HAP-1 (cell line): Measurements from ENCODE around the gene CAPN7.

Experiments
- DNase-seq, 2 experiments: peaks; one replicate each; pipeline ENCODE4 v3.0.0-alpha.2; 2016 to 2020; ENCODE audit warnings: low spot score in 2 of 2
- H3K27me3 ChIP-seq: fragments of 250-450 bp; sonication (Bioruptor Pico); 2 replicates; pipeline ENCODE4 v1.5.1; 2020; ENCODE audit warnings: low read depth, mild to moderate bottlenecking, moderate library complexity
- H3K36me3 ChIP-seq: fragments of 250-450 bp; sonication (Bioruptor Pico); replicated peaks from 2 replicates; pipeline ENCODE4 v1.5.1; 2020; ENCODE audit warnings: mild to moderate bottlenecking
- H3K4me1 ChIP-seq: fragments of 250-450 bp; sonication (Bioruptor Pico); 2 replicates; pipeline ENCODE4 v1.5.1; 2020; ENCODE audit warnings: mild to moderate bottlenecking
- H3K4me3 ChIP-seq: fragments of 250-450 bp; sonication (Bioruptor Pico); 2 replicates; pipeline ENCODE4 v1.5.1; 2020; ENCODE audit warnings: mild to moderate bottlenecking, moderate library complexity
- H3K9me3 ChIP-seq: fragments of 250-450 bp; sonication (Bioruptor Pico); 2 replicates; pipeline ENCODE4 v1.5.1; 2020; ENCODE audit warnings: mild to moderate bottlenecking, moderate library complexity
- in situ Hi-C: fragments of 300-500 bp; cut with MboI; formaldehyde crosslinking; loops from 3 replicates; pipeline ENCODE4 v1.14.3; 2020; ENCODE audit warnings: low sequenced_read_pairs, inconsistent platforms, mixed read lengths

CAPN7 gene

DNA sequence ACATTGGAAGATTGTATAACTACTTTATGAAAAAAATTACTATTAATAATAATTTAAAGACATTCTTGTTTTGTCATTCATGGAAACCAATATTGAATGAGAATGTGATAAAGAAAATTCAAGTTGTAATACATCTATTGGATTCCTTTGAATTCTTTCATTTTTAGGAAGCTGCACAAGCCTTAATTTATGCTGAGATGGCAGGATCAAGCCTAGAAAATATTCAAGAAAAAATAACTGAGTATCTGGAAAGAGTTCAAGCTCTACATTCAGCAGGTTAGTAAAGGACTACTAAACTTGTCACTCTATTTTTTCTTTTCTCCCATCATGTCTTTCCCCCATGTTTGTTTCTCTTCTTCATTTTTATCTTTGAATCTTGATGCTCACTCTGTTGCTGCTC is 5.9 kb downstream of the CAPN7 start:
- in situ Hi-C loops: no loop called here
- Histone ChIP-seq H3K36me3 (peaks cover 27% of the 10 kb centered on the region), H3K9me3 (no peaks in the 10 kb centered on the region), H3K27me3 (no peaks in the 10 kb centered on the region), H3K4me3 (no peak overlapping the region), H3K4me1 (peaks cover 4% of the 10 kb centered on the region; the same call in 1 of the 2 replicates)
- no peak for DNase-seq

DNA sequence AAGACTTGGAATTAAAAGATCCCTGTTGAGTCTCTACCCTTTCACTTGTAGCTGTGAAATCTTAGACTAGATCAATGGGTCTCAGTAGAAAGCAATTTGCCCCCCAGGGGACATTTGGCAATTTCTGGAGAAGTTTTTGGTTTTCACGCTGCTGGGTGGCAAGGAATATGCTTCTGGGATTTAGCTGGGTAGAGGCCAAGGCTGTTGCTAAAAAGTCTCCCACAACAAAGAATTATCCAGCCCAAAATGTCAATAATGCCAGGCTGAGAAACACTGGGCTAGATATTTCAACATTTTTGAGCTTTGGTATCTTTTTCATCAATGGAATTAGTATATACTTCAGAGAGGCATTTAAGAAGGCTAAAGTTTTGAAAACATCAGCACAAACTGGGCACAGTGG is 8.7 kb downstream of the CAPN7 start:
- H3K36me3 ChIP-seq: peaks cover 53% of the 10 kb centered on the region

DNA sequence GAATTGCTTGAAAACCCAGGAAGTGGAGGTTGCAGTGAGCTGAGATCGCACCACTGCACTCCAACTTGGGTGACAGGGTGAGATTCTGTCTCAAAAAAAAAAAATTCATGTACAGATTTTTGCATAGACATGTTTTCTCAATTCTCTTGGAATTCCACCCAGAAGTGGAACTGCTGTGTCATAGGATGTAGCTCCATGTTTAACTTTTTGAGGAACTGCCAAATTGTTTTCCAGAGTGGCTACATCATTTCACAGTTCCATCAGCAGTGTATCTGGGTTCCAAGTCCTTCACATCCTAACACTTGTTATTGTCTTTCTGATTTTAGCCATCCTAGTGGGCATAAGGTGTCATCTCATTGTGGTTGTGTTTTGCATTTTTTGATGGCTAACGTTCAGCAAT is 9.9 kb downstream of the CAPN7 start:
- H3K4me3 ChIP-seq: no peak overlapping the region
- DNase-seq: no peak
- no peaks in the 10 kb centered on the region for H3K4me1 ChIP-seq
- H3K36me3 ChIP-seq: peaks cover 58% of the 10 kb centered on the region
- in situ Hi-C loops: no loop called here
- no peaks in the 10 kb centered on the region for H3K9me3 ChIP-seq
- no peaks in the 10 kb centered on the region for H3K27me3 ChIP-seq

More for the DNA sequence above, 8.7 kb downstream of the CAPN7 start:
- in situ Hi-C loops: no loop called here
- H3K4me1 ChIP-seq: no peaks in the 10 kb centered on the region
- no peak overlapping the region for H3K4me3 ChIP-seq
- H3K27me3 ChIP-seq: no peaks in the 10 kb centered on the region
- H3K9me3 ChIP-seq: no peaks in the 10 kb centered on the region
- no peak for DNase-seq

DNA sequence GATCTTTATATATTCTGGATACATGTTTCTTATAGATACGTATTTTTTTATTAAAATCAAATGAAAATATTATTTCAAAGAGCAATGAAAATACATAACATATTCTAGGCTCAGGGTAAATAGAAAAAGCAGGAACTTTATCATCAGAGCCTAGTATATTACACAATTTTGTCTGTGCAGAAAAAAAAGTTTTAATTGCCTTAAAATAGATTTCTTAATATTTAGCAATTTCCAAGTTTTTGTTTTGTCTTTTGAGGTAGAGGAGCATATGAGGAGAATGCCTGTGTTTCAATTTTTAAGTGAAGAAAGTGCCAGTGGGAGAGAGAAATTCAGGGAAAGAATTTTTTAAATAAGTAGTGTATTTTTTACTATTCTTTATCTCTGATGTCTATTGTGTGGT is 10.5 kb downstream of the CAPN7 start:
- Histone ChIP-seq H3K36me3 (peaks cover 60% of the 10 kb centered on the region), H3K27me3 (no peaks in the 10 kb centered on the region), H3K4me1 (no peaks in the 10 kb centered on the region), H3K9me3 (no peaks in the 10 kb centered on the region), H3K4me3 (no peak overlapping the region)
- DNase-seq: no peak
- in situ Hi-C loops: no loop called here

DNA sequence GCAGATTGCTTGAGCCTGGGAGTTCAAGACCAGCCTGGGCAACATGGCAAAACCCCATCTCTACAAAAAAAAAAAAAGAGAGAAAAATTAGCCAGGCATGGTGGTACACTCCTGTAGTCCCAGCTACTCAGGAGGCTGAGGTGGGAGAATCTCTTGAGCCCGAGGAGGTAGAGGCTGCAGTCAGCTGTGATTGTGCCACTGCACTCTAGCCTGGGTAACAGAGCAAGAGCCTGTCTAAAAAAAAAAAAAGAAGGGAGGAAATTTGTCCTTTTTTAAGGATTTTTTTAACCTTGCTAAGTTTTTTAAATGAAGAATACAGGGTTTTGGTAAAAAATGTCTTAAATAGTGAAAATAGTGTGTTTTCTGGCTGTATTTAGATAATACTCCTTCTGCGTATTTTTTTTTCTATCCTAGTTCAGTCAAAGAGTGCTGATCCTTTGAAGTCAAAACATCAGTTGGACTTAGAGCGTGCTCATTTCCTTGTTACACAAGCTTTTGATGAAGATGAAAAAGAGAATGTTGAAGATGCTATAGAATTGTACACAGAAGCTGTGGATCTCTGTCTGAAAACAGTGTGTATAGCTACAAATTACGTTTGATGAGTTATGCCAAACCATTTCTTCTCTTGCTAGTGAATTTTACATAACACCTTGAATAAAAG is 11.1 kb downstream of the CAPN7 start:
- peaks cover 61% of the 10 kb centered on the region for H3K36me3 ChIP-seq
- H3K9me3 ChIP-seq: no peaks in the 10 kb centered on the region
- no peak overlapping the region for H3K4me3 ChIP-seq
- H3K4me1 ChIP-seq: peaks cover under 1% of the 10 kb centered on the region; the same call in 1 of the 2 replicates
- in situ Hi-C loops: no loop called here
- no peaks in the 10 kb centered on the region for H3K27me3 ChIP-seq
- DNase-seq: no peak

DNA sequence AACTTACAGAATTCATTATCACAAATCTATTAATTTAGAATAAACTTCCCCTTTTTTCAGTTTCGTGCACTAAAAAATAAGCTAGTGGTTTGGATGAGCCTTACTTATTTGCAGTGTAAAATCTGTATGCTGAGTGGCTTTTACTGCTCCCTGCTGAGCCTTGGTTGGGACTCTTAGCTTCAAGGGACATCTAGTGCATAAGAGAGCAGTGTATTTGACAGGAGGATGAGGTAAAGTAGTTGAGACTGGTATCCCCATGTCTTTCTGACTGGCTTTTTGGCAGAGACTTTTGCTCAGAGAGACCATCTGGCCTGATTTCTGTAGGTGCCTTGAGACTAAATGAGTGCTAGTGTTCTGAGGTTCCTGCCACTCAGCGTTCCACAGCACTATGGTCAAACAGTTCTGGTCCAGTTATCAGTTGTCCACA is 11.8 kb downstream of the CAPN7 start:
- in situ Hi-C loops: no loop called here
- Histone ChIP-seq H3K4me1 (peaks cover 5% of the 10 kb centered on the region; the same call in 1 of the 2 replicates), H3K27me3 (no peaks in the 10 kb centered on the region), H3K4me3 (no peak overlapping the region), H3K9me3 (no peaks in the 10 kb centered on the region), H3K36me3 (peaks cover 59% of the 10 kb centered on the region)
- no peak for DNase-seq

DNA sequence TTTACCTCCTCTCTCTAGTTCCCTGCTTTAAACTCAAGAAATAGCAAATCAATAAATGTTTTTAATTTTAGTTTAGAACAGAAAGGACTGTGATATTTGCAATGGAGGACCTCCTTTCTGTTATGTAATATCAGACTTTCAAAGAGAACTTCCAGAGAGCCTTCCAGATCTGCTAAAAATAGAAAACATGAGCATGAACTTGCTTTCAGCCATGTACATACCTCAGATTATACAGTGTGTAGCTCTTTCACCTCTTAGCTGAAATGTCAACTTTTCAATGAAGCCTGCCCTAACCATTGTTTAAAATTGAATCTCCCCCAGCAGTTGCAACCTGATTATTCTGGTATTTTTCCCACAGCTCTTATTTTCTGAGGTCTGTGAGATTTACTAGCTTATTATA is 12.6 kb downstream of the CAPN7 start:
- no peaks in the 10 kb centered on the region for H3K27me3 ChIP-seq
- peaks cover 63% of the 10 kb centered on the region for H3K36me3 ChIP-seq
- H3K4me1 ChIP-seq: peaks cover 7% of the 10 kb centered on the region
- DNase-seq: no peak
- H3K9me3 ChIP-seq: no peaks in the 10 kb centered on the region
- H3K4me3 ChIP-seq: no peak overlapping the region
- in situ Hi-C loops: no loop called here

DNA sequence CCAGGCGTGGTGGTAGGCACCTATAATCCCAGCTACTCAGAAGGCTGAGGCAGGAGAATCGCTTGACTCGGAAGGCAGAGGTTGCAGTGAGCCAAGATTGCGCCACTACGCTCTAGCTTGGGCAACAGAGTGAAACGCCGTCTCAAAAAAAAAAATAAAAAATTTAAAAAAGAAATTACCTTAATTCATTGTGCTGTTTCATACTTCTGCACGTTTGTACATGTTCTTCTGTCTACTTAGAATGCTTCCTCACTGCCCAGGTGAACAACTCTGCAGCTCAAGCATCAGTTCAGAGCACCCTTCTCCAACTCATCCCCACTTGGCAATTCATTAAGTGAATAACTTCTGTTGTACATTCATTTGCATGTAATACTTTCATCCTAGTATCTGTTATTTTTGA is 14.0 kb downstream of the CAPN7 start:
- in situ Hi-C loops: no loop called here
- Histone ChIP-seq H3K36me3 (peaks cover 70% of the 10 kb centered on the region), H3K9me3 (no peaks in the 10 kb centered on the region), H3K27me3 (no peaks in the 10 kb centered on the region), H3K4me3 (no peak overlapping the region), H3K4me1 (peaks cover 10% of the 10 kb centered on the region)
- no peak for DNase-seq

DNA sequence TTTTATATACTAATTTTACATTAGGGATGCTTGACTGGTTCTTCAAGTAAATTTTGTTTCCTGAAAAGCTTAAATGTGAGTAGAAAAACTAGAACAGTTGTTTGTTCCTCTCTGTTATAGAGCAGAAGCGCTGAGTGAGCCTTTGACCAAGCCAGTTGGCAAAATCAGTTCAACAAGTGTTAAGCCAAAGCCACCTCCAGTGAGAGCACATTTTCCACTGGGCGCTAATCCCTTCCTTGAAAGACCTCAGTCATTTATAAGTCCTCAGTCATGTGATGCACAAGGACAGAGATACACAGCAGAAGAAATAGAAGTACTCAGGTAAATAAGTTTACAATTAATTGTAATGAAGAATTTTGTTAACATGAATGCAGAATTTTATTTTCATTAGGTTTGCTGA is 14.6 kb downstream of the CAPN7 start:
- H3K36me3 ChIP-seq: peaks cover 71% of the 10 kb centered on the region
- in situ Hi-C loops: no loop called here

DNA sequence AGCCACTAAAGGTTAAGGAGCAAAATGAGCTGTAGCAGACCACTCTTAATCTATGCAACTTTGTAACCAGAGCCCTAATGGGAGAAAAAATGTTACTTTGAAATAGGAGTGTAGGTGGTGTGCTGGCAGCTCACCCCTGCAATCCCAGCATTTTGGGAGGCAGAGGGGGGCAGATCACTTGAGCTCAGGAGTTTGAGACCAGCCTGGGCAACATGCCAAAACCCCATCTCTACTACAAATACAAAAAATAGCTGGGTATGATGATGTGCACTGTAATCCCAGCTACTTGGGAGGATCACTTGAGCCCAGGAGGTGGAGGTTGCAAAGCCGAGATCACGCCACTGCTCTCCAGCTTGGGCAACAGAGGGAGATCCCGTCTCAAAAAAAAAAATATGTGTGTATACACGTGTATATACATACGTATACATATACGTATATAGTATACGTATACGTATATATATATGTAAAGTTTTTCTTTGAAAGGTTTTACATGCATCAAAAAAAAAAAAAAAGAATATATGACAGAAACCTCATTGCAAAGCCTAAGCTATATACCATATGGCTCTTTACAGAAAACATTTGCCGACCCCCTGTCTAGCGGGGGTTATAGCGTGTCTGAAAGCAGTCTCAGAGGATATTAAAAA is 15.7 kb downstream of the CAPN7 start:
- Histone ChIP-seq H3K36me3 (peaks cover 68% of the 10 kb centered on the region), H3K27me3 (no peaks in the 10 kb centered on the region), H3K9me3 (no peaks in the 10 kb centered on the region), H3K4me3 (no peak overlapping the region), H3K4me1 (peaks cover 10% of the 10 kb centered on the region)
- in situ Hi-C loops: no loop called here
- DNase-seq: no peak

More for the DNA sequence above, 14.6 kb downstream of the CAPN7 start:
- no peaks in the 10 kb centered on the region for H3K27me3 ChIP-seq
- no peak for DNase-seq
- no peaks in the 10 kb centered on the region for H3K9me3 ChIP-seq
- peaks cover 10% of the 10 kb centered on the region for H3K4me1 ChIP-seq
- no peak overlapping the region for H3K4me3 ChIP-seq

DNA sequence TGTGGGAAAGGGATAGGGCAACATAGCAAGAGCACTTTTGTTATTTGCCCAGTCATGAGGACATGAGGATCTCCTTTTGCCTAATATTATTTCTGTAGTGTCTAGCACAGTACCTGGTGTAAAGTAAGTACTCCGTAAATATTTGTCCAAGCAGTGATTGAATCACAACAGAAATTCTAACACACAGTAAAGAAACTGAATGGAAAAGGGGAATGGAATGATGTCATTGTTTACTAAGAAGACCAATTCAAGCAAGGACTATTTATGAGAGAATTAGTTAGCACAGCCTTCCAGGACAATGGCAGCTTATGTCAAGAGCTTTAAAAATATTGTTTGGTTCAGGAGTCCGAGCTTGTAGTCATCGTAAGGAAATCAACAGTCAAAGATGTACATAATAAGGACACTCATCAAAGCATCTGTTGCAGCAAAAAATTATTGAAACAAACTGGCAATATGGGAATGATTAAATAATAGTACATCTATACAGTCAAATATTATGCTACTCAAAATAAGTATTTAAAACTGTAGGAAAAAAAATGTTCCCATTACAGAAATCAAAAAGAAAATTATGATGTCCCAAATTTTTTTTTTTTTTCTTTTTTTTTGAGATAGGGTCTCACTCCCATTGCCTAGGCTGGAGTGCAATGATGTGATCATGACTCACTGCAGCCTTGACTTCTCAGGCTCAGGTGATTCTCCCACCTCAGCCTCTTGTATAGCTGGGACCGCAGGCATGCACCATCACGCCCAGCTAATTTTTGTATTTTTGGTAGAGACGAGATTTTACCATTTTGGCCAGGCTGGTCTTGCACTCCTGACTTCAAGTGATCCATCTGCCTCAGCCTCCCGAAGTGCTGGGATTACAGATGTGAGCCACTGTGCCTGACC is 17.9 kb downstream of the CAPN7 start:
- H3K36me3 ChIP-seq: peaks cover 66% of the 10 kb centered on the region
- in situ Hi-C loops: no loop called here

DNA sequence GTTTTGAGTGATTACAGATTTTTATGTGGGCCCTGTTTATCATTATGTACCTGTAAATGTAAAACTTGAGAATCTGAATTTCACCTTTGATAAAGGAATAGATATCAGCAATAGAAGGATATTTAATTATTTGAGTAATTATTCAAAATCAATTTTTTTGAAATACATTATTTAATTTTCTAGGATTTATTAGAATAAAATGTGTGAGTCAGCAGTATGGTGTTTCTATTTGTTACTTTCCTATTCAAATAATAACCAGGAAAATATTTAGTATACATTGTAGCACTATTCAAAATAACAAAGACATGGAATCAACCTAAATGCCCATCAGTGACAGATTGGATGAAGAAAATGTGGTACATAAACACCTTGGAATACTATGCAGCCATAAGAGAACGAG is 22.1 kb downstream of the CAPN7 start:
- H3K4me1 ChIP-seq: peaks cover 5% of the 10 kb centered on the region; the same call in 1 of the 2 replicates
- no peaks in the 10 kb centered on the region for H3K27me3 ChIP-seq
- no peak overlapping the region for H3K4me3 ChIP-seq
- no peak for DNase-seq
- in situ Hi-C loops: no loop called here
- no peaks in the 10 kb centered on the region for H3K9me3 ChIP-seq
- H3K36me3 ChIP-seq: peaks cover 65% of the 10 kb centered on the region

More for the DNA sequence above, 17.9 kb downstream of the CAPN7 start:
- no peaks in the 10 kb centered on the region for H3K9me3 ChIP-seq
- H3K4me3 ChIP-seq: no peak overlapping the region
- peaks cover 10% of the 10 kb centered on the region for H3K4me1 ChIP-seq
- H3K27me3 ChIP-seq: no peaks in the 10 kb centered on the region
- DNase-seq: peak in 1 of 2 experiments; percentile 21

DNA sequence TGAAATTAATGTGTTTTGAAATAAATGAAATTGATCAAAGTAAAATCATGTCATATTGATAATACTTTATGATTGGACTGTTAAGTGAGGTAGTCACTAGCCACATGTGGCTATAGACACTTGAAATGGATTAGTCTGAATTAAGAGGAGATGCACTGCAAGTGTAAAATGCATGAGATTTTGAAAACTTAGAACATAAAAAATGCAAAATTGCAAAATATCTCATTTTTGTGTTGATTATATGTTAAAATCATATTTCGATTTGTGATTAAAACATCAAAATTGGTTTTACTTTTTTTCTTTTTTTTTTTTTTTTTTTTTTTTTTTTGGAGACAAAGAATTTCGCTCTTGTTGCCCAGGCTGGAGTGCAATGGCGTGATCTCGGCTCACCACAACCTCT is 23.2 kb downstream of the CAPN7 start:
- Histone ChIP-seq H3K36me3 (peaks cover 66% of the 10 kb centered on the region), H3K27me3 (no peaks in the 10 kb centered on the region), H3K9me3 (no peaks in the 10 kb centered on the region), H3K4me3 (no peak overlapping the region), H3K4me1 (no peaks in the 10 kb centered on the region)
- DNase-seq: no peak
- in situ Hi-C loops: no loop called here

DNA sequence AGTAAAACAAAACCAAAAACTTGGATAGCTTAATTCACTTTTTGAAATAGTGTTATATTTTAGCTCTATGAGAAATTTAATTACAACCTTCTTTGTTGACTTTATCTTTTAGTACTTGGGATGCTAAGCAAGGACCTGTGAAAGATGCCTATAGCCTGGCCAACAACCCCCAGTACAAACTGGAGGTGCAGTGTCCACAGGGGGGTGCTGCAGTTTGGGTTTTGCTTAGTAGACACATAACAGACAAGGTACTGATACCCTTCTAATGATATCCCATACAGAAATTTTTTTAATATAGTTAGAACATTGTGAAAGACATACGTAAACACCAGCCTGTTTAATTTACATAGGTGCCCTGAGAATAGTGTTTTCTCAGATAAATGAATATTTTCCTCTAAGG is 35.3 kb downstream of the CAPN7 start:
- no peaks in the 10 kb centered on the region for H3K9me3 ChIP-seq
- H3K36me3 ChIP-seq: peaks cover 63% of the 10 kb centered on the region
- peak in 1 of 2 experiments; percentile 32 for DNase-seq
- no peak overlapping the region for H3K4me3 ChIP-seq
- H3K4me1 ChIP-seq: no peaks in the 10 kb centered on the region
- no peaks in the 10 kb centered on the region for H3K27me3 ChIP-seq
- in situ Hi-C loops: no loop called here
